Panc1 (cell line): ENCODE measurements around the gene PTPRR. TPM values are rescaled to one million over a fixed set of nuclear protein-coding genes. Genes with fewer than 3 reads are reported as not detected.

Experiments
- ATAC-seq: fragments of 200-7000 bp; cut with Tn5 transposase; 2 replicates; pipeline ENCODE4 v1.9.1; 2020; ENCODE audit warnings: mild to moderate bottlenecking, moderate library complexity
- BruUV-seq: library from RNA; stranded (reverse); fragments of 400-500 nt; replicated peaks from 2 replicates; lab custom pipeline; 2021; lab: Mats Ljungman, UMichigan
- CTCF ChIA-PET: fragments of 300-600 bp; sonication (Branson Sonifier 250); formaldehyde crosslinking; loops from one replicate; lab custom pipeline; 2022; ENCODE audit warnings: antibody characterized with exemption; lab: Charles Lee
- POLR2A ChIA-PET: fragments of 300-600 bp; sonication (Branson Sonifier 250); formaldehyde crosslinking; loops from one replicate; lab custom pipeline; 2022; ENCODE audit warnings: antibody characterized with exemption; lab: Charles Lee
- DNase-seq: peaks from one replicate; pipeline ENCODE4 v3.0.0-alpha.2; 2010; ENCODE audit warnings: low read depth, low spot score
- H3K27ac ChIP-seq: 2 replicates; pipeline ENCODE4 v1.5.1; 2011; ENCODE audit warnings: mild to moderate bottlenecking, low read length, inconsistent platforms
- H3K27me3 ChIP-seq: fragments of 200-500 bp; sonication (Bioruptor generic); 2 replicates; pipeline ENCODE4 v1.6.0; 2014; ENCODE audit warnings: low read length, inconsistent platforms; ENCODE audit not compliant: control insufficient read depth, insufficient read depth
- H3K36me3 ChIP-seq: fragments of 200-500 bp; sonication (Bioruptor generic); 2 replicates; pipeline ENCODE4 v1.5.1; 2014; ENCODE audit warnings: inconsistent platforms, mild to moderate bottlenecking, low read length, moderate library complexity; ENCODE audit not compliant: control insufficient read depth, insufficient read depth
- H3K4me1 ChIP-seq: 2 replicates; pipeline ENCODE4 v1.5.1; 2011; ENCODE audit warnings: inconsistent platforms, mild to moderate bottlenecking, low read length, moderate library complexity; ENCODE audit not compliant: control insufficient read depth, insufficient read depth
- H3K4me3 ChIP-seq, 2 experiments: 2 replicates each; pipeline ENCODE4 v1.5.1; 2011 to 2012; ENCODE audit warnings: low read depth in 2 of 2, low read length in 2 of 2, mild to moderate bottlenecking in 2 of 2, inconsistent platforms in 1 of 2, moderate library complexity in 1 of 2
- H3K9me3 ChIP-seq: fragments of 200-500 bp; sonication (Bioruptor generic); 2 replicates; pipeline ENCODE4 v1.5.1; 2014; ENCODE audit warnings: low read depth, mild to moderate bottlenecking, inconsistent platforms, low read length, moderate library complexity; ENCODE audit not compliant: control insufficient read depth, insufficient read depth
- CTCF ChIP-seq: fragments of 450-650 bp; IDR thresholded peaks from 2 replicates; pipeline ENCODE4 v1.5.1; 2017; ENCODE audit warnings: mild to moderate bottlenecking
- POLR2AphosphoS5 ChIP-seq: IDR thresholded peaks from 2 replicates; pipeline ENCODE4 v1.6.1; 2012; ENCODE audit warnings: mild to moderate bottlenecking, low read depth, low read length, moderate library complexity
- SIN3A ChIP-seq: IDR thresholded peaks from 2 replicates; pipeline ENCODE4 v1.6.1; 2012; ENCODE audit warnings: low read depth, mild to moderate bottlenecking, low read length, moderate library complexity, borderline replicate concordance; ENCODE audit not compliant: insufficient read depth
- TCF7L2 ChIP-seq: IDR thresholded peaks from 2 replicates; pipeline ENCODE4 v1.6.1; 2011; ENCODE audit warnings: mild to moderate bottlenecking, low read depth, low read length, inconsistent platforms
- in situ Hi-C: cut with HindIII; loops from 2 replicates; pipeline ENCODE4 v1.10.0; 2016; ENCODE audit warnings: low sequenced_read_pairs, low pct_unique_long_range_greater_than_20kb
- intact Hi-C: fragments of 100-400 bp; cut with micrococcal nuclease; formaldehyde crosslinking; loops from one replicate; pipeline ENCODE4 v1.10.0; 2022; ENCODE audit not compliant: unreplicated experiment
- total RNA-seq: library from RNA; stranded (reverse); gene quantifications from one replicate; pipeline ENCODE4 v1.2.1, GENCODE V29; 2021; ENCODE audit not compliant: unreplicated experiment
- TF ChIP-seq, protein P1 (sequence below), 2 experiments: IDR thresholded peaks; 2 replicates each; pipeline ENCODE4 v1.6.1; 2011 to 2012; ENCODE audit warnings: low read depth in 2 of 2, control low read depth in 1 of 2, low read length in 1 of 2, mild to moderate bottlenecking in 1 of 2, moderate library complexity in 1 of 2; ENCODE audit not compliant: insufficient read depth in 1 of 2

PTPRR gene
- total RNA-seq, 1 experiment from 2014 or later: not detected

DNA sequence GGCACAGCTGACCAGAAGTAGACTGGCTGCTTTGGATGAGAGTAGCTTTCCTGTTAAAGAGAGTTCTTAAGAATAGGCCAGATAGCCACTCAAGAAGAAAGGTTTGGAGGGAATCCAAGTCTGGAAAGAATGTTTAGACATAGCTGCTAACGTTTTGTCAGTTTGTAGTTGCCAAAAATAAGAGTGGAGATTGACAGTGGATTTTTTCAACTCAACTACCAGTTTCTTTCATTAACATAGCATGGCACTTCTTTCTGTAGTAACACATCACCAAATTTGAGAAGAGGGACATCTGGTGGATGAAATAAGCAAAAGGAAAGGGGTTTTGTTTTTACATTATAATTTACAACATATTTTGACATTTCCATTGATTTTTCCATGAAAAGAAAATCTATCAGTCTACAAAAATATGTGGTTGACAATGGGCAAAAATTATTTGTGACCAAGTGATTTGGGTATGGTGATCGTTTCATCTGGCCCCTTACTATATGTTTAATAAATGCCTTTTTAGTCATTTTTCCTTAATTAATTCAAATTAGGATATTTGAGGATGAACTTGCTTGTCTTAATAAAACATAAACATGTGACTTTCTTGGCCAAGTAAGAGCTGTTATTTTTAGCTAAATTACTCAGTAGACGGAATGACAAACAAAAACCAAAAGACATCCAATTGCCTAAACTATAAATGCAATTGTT, 71.1 kb downstream of the PTPRR start:
- Histone ChIP-seq H3K27me3 (no peaks in the 10 kb centered on the region), H3K4me1 (no peaks in the 10 kb centered on the region), H3K9me3 (no peaks in the 10 kb centered on the region), H3K36me3 (no peaks in the 10 kb centered on the region), H3K27ac (no peak overlapping the region), H3K4me3 (no peak overlapping the region)
- DNase-seq (no peak), ATAC-seq (no peak)
- in situ Hi-C loops (no loop called here), intact Hi-C loops (loop anchor here (5.0 kb wide), 1 partner anchor 117 kb away; no protein-coding TSS in a partner anchor)
- CTCF ChIA-PET: interaction anchor here (1.6 kb wide), 1 partner anchor 116 kb away, joined by 3 read pairs; no protein-coding TSS in a partner anchor
- POLR2A ChIA-PET: no interaction called here
- TF ChIP-seq, protein P1, sequence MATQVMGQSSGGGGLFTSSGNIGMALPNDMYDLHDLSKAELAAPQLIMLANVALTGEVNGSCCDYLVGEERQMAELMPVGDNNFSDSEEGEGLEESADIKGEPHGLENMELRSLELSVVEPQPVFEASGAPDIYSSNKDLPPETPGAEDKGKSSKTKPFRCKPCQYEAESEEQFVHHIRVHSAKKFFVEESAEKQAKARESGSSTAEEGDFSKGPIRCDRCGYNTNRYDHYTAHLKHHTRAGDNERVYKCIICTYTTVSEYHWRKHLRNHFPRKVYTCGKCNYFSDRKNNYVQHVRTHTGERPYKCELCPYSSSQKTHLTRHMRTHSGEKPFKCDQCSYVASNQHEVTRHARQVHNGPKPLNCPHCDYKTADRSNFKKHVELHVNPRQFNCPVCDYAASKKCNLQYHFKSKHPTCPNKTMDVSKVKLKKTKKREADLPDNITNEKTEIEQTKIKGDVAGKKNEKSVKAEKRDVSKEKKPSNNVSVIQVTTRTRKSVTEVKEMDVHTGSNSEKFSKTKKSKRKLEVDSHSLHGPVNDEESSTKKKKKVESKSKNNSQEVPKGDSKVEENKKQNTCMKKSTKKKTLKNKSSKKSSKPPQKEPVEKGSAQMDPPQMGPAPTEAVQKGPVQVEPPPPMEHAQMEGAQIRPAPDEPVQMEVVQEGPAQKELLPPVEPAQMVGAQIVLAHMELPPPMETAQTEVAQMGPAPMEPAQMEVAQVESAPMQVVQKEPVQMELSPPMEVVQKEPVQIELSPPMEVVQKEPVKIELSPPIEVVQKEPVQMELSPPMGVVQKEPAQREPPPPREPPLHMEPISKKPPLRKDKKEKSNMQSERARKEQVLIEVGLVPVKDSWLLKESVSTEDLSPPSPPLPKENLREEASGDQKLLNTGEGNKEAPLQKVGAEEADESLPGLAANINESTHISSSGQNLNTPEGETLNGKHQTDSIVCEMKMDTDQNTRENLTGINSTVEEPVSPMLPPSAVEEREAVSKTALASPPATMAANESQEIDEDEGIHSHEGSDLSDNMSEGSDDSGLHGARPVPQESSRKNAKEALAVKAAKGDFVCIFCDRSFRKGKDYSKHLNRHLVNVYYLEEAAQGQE (IDR thresholded peaks at IDR 0.05; ENCODE audit: insufficient read depth in 1 of 2, low read depth in 2 of 2, low read length in 1 of 2): no peak
- TF ChIP-seq POLR2AphosphoS5 (no peak), CTCF (peak; percentile 29; the same call in 1 of the 2 replicates), TCF7L2 (no peak)
- no TSS peak for BruUV-seq

DNA sequence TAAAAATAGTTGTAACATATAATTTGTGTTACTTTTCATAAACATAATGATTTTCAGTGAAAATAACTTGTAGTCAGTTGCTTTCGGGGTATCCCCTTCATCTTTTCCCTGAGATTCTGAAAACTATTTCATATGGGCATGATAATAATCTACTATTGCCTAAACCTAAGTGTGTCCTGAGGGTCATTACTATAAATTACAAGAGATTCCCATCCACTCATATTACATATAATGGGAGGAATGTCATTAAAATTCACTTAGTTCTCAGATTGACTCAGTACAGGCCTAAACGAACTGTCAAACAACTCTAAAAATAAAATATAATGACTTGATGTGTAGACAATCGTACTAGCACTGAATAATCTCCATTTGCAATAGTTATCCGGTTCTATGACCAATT, 72.7 kb downstream of the PTPRR start:
- BruUV-seq: no TSS peak
- DNase-seq (no peak), ATAC-seq (no peak)
- H3K27ac ChIP-seq: no peak overlapping the region
- no peaks in the 10 kb centered on the region for H3K36me3 ChIP-seq
- ChIA-PET POLR2A (no interaction called here), CTCF (no interaction called here)
- no peaks in the 10 kb centered on the region for H3K9me3 ChIP-seq
- intact Hi-C loops: loop anchor here (5.0 kb wide), 1 partner anchor 116 kb away; no protein-coding TSS in a partner anchor
- no peaks in the 10 kb centered on the region for H3K4me1 ChIP-seq
- no peaks in the 10 kb centered on the region for H3K27me3 ChIP-seq
- TF ChIP-seq CTCF: no peak
- TF ChIP-seq TCF7L2: no peak
- no peak for TF ChIP-seq SIN3A
- TF ChIP-seq, protein P1 (IDR thresholded peaks at IDR 0.05; ENCODE audit: insufficient read depth in 1 of 2, low read depth in 2 of 2, low read length in 1 of 2): no peak
- TF ChIP-seq POLR2AphosphoS5: no peak
- H3K4me3 ChIP-seq: no peak overlapping the region
- in situ Hi-C loops: no loop called here
